Measurements from ENCODE around the gene SCD5. TPM values are rescaled to one million over a fixed set of nuclear protein-coding genes. Genes with fewer than 3 reads are reported as not detected.

SCD5 gene
- total and polyA plus RNA-seq, 2 of the 4 experiments (the other 2 are of a cell fraction), result 12.4 to 13.5 TPM

DNA sequence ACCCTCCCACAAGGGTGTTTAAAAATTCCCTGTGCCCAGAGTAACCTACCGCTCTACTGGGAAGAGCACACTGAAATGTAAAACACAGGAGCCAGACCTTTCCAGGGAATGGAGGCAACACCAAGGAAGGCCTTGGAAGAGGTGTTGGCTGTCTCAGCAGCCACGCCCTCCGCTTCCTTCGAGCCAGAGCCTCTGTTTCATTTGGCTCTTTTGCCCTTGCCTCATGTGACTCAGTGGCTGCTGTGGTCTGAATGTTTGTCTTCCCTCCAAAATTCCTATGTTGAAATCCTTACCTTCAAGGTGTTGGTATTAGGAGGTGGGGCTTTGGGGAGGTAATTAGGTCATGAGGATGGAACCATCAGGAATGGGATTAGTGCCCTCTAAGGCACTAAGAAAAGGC, 11.3 kb downstream of the SCD5 start:
- intact Hi-C loops (cut with micrococcal nuclease) (no loop called here), dilution Hi-C loops (cut with HindIII; ENCODE audit: low sequenced_read_pairs, unreplicated experiment) (no loop called here), in situ Hi-C loops (cut with MboI; ENCODE audit: low sequenced_read_pairs) (no loop called here)
- H2BK20ac ChIP-seq (ENCODE audit: low read depth, low read length), result no peak overlapping the region
- no peak overlapping the region for H3K18ac ChIP-seq (ENCODE audit: low read depth, low read length)
- H3K56ac ChIP-seq (ENCODE audit: extremely low read depth, insufficient read depth, low read length), result no peak overlapping the region
- no peaks in the 10 kb centered on the region; the same call in 1 of the 2 replicates for H3K9me1 ChIP-seq (ENCODE audit: insufficient read depth, low read length)
- H3K23ac ChIP-seq (ENCODE audit: low read depth, low read length), result no peak overlapping the region
- H3K4me3 ChIP-seq (ENCODE audit: insufficient read depth, low read depth, low read length), result no peak overlapping the region
- no peak overlapping the region for H3K4ac ChIP-seq (ENCODE audit: low read depth, low read length)
- no peak overlapping the region for H3K9ac ChIP-seq (ENCODE audit: low read depth, low read length)
- no peaks in the 10 kb centered on the region for H3K36me3 ChIP-seq (ENCODE audit: control insufficient read depth, insufficient read depth, low read length)
- H3K4me2 ChIP-seq (ENCODE audit: low read depth, low read length), result no peak overlapping the region
- no peak overlapping the region for H2BK5ac ChIP-seq (ENCODE audit: low read depth, low read length, poor library complexity, severe bottlenecking)
- H2AK9ac ChIP-seq (replicated peaks; ENCODE audit: low read depth, low read length, poor library complexity), result no peak overlapping the region
- H2BK120ac ChIP-seq (ENCODE audit: low read depth, low read length), result no peak overlapping the region
- H4K20me1 ChIP-seq (ENCODE audit: insufficient read depth, low read length), result peaks cover 13% of the 10 kb centered on the region
- no peak overlapping the region for H2AFZ ChIP-seq (replicated peaks; ENCODE audit: low read length, poor library complexity)
- no peaks in the 10 kb centered on the region for H3K9me3 ChIP-seq (ENCODE audit: control insufficient read depth, insufficient read depth, low read length)
- no peak overlapping the region for H2AK5ac ChIP-seq (ENCODE audit: low read depth, low read length)
- H3K4me1 ChIP-seq (ENCODE audit: control insufficient read depth, insufficient read depth, low read length), result peaks cover 9% of the 10 kb centered on the region
- peaks cover 32 to 34% of the 10 kb centered on the region in 2 experiments for H3K79me1 ChIP-seq (ENCODE audit: low read depth in 1 of 2, low read length in 2 of 2)
- no peak for DNase-seq
- BruUV-seq (replicated peaks), result no TSS peak
- H4K91ac ChIP-seq (ENCODE audit: insufficient read depth, low read depth, low read length), result no peak overlapping the region
- no peaks in the 10 kb centered on the region for H3K27me3 ChIP-seq (ENCODE audit: control insufficient read depth, insufficient read depth, low read length)
- WGBS, 2 experiments (ENCODE audit: extremely low coverage in 2 of 2, insufficient read length in 1 of 2), result no CpG with 5 or more reads among the region's 4 CpGs
- ATAC-seq (ENCODE audit: low read depth), result no peak
- TF ChIP-seq, protein P1, sequence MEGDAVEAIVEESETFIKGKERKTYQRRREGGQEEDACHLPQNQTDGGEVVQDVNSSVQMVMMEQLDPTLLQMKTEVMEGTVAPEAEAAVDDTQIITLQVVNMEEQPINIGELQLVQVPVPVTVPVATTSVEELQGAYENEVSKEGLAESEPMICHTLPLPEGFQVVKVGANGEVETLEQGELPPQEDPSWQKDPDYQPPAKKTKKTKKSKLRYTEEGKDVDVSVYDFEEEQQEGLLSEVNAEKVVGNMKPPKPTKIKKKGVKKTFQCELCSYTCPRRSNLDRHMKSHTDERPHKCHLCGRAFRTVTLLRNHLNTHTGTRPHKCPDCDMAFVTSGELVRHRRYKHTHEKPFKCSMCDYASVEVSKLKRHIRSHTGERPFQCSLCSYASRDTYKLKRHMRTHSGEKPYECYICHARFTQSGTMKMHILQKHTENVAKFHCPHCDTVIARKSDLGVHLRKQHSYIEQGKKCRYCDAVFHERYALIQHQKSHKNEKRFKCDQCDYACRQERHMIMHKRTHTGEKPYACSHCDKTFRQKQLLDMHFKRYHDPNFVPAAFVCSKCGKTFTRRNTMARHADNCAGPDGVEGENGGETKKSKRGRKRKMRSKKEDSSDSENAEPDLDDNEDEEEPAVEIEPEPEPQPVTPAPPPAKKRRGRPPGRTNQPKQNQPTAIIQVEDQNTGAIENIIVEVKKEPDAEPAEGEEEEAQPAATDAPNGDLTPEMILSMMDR (conservative IDR thresholded peaks at IDR 0.05; ENCODE audit: low read depth, low read length), result no peak
- no peak overlapping the region for H3K14ac ChIP-seq (replicated peaks; ENCODE audit: low read depth, low read length)
- H4K5ac ChIP-seq (ENCODE audit: low read depth, low read length), result no peak overlapping the region
- ChIA-PET POLR2A (ENCODE audit: unreplicated experiment) (interaction anchor here (0.6 kb wide), 1 partner anchor 11 kb away, joined by 10 read pairs; no protein-coding TSS in a partner anchor), CTCF (no interaction called here)
- no peak overlapping the region for H2BK15ac ChIP-seq (ENCODE audit: low read depth, low read length)
- H4K8ac ChIP-seq (ENCODE audit: low read depth in 2 of 2, low read length in 2 of 2), result no peak overlapping the region
- no peak overlapping the region for H3K27ac ChIP-seq (ENCODE audit: insufficient read depth, low read length)

All from IMR-90 (cell line).